Fibroblast of mammary gland (primary cell): Measurements from ENCODE around the gene C1orf141.

Experiments used
- DNase-seq: peaks from one replicate; pipeline ENCODE4 v3.0.0-alpha.2; 2010; ENCODE audit warnings: low read depth
- H3K4me3 ChIP-seq: 2 replicates; pipeline ENCODE4 v1.5.1; 2011; ENCODE audit warnings: low read depth, mild to moderate bottlenecking, low read length, moderate library complexity; ENCODE audit not compliant: control insufficient read depth
- CTCF ChIP-seq: conservative IDR thresholded peaks from 2 replicates; pipeline ENCODE4 v1.5.1; 2011; ENCODE audit warnings: low read depth, low read length, inconsistent platforms; ENCODE audit not compliant: control insufficient read depth, insufficient read depth

C1orf141 gene

DNA sequence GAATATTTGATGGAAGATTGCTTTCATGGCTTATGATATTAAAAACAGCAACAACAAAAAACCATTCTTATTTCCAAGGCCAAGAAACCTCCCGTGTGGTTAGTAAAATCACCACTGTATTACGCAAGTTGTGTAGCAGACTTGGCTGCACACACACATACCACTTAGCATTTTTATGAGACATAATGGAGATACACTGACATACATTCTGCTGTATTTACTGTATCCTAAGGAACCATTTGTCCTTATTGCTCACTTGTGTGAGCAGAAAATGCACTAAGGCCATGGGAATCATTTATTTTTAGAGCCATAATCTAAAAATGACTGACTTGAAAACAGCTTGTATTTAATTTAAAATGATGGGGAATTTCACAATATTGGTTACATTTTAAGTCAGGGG is 584 bp upstream of the C1orf141 start:
- peak; percentile 90 for DNase-seq
- TF ChIP-seq CTCF, result no peak
- no peak overlapping the region for H3K4me3 ChIP-seq

DNA sequence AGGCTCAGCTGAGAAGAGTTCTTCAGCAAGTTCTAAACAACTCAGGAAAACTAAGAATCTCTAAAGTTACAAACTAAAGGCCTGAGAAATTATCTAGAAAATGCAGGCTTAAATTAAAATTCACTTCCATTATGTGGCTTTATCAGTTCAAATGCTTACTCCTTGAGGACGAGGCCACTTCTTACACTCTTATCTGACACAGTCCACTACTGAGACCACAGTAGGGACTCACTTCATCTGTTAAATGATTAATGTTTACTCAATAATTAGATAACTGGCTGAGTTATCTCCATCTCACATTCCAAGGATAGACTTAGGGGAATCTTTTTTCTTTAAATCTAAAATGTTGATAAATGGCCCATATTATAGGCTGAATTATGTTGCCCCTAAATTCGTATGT is 1.6 kb downstream of the C1orf141 start:
- no peak for TF ChIP-seq CTCF
- H3K4me3 ChIP-seq, result no peak overlapping the region
- no peak for DNase-seq

DNA sequence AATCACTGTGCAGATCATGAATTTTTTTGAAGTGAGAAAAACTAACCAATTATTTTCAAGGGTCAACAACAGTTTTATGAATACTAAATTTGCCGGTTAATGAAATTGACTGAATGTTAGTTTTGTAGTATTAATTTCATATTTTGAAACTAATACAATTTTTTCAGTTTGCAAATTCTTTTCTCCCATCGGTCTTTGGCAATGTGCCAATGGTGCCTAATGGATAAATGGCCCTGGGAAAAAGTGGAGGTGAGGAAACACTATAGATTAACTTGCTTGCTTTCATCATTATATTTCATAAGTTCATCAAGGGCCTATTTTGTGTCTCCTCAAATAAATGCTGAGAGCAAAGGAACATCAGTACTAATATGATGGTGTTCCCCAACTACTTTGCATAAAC is 4.1 kb downstream of the C1orf141 start:
- no peak for DNase-seq
- TF ChIP-seq CTCF, result no peak
- H3K4me3 ChIP-seq, result no peak overlapping the region

DNA sequence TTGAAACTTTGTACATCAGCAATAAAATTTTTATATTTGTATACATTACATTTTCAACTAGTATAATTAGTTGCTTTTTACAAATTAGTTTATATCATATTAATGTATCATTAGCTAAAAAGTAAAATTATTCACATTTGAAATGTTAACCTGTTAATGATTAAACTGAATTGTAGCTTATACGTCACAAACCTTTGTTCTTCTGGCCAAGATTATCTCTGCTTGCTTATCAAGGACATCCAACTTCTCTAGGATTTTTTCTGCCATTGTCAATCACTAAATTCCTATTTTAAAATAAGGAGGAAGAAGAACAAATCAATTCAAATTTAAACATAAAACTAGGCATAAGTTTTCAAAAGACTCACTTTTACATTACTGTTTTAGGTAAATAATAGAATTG is 7.8 kb downstream of the C1orf141 start:
- H3K4me3 ChIP-seq, result no peak overlapping the region
- no peak for TF ChIP-seq CTCF

DNA sequence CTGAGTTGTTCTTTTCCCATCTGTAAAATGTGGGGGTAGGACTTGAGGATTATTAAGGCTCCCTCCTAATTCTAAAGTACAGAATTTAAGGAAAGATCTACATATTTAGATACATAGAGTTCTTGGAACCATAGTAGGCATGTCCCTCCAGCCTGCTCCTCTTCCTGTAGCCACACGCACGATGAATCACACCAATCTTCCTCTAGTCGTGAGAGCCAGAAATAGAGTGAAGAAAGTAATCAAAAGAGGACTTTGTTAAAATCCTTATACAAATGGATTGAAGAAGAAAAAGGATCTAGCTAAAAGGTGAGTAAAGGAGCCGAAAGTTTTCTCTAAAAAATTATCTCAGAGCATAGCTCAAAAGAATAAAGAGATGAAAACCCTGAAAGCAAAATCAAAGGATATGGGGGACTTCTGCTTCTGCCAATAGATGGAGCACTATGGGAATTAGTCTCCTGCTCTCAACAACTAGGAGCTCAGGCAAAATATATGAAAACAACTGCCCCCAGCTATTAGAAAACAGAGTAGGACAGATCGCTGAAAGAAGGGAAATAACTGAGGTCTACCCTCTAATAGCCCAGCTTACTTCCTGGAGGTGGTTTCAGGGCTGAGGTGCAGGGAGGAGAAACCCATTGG is 8.5 kb downstream of the C1orf141 start:
- peak; percentile 30 for DNase-seq
- H3K4me3 ChIP-seq, result no peak overlapping the region
- TF ChIP-seq CTCF, result peak; percentile 28

More for the DNA sequence above, 7.8 kb downstream of the C1orf141 start:
- no peak for DNase-seq

DNA sequence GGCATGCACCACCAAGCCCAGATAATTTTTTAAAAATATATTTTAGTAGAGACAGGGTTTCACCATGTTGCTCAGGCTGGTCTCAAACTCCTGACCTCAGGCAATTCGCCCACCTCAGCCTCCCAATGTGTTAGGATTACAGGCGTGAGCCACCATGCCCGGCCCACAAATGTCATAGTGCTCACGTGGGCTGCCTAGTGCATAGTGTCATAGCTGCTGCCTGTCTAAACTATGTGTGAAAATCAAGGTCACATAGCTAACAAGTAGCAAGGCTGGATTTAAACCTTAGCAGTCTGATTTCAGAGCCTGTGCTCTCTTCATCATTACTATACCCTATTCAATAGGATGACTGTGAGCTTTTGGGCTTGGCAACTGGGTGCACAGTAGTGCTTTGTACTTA is 10.3 kb downstream of the C1orf141 start:
- TF ChIP-seq CTCF, result no peak
- H3K4me3 ChIP-seq, result no peak overlapping the region
- no peak for DNase-seq

- H3K4me3 ChIP-seq, result no peak overlapping the region
- no peak for DNase-seq
- TF ChIP-seq CTCF, result no peak
Observed at GRCh38 chr1:67120855-67121619, 13.7 kb downstream of the C1orf141 start.
